IMR-90 (cell line): ENCODE data around the gene SYTL1. TPM values are rescaled to one million over a fixed set of nuclear protein-coding genes. Genes with fewer than 3 reads are reported as not detected.

ENCODE experiments used
- ATAC-seq: fragments of 200-7000 bp; cut with Tn5 transposase; 2 replicates; pipeline ENCODE4 v1.9.1; 2020; ENCODE audit warnings: low read depth, mild to moderate bottlenecking, moderate library complexity
- BruUV-seq: library from RNA; stranded (reverse); fragments of 400-500 nt; replicated peaks from 2 replicates; lab custom pipeline; 2021; lab: Mats Ljungman, UMichigan
- CTCF ChIA-PET: fragments of 300-600 bp; formaldehyde crosslinking; extraction: SDS; loops from one replicate; lab custom pipeline; 2021; ENCODE audit warnings: antibody characterized with exemption; lab: Yijun Ruan, JAX
- POLR2A ChIA-PET: fragments of 300-600 bp; sonication (Branson Sonifier 250); formaldehyde crosslinking; loops from one replicate; lab custom pipeline; 2022; ENCODE audit warnings: antibody characterized with exemption; ENCODE audit not compliant: unreplicated experiment; lab: Charles Lee
- DNase-seq: peaks from one replicate; pipeline ENCODE4 v3.0.0; 2013
- H2AFZ ChIP-seq: replicated peaks from 2 replicates; pipeline ENCODE3; 2013; ENCODE audit warnings: low read length, mild to moderate bottlenecking; ENCODE audit not compliant: poor library complexity
- H2AK5ac ChIP-seq: 2 replicates; pipeline ENCODE4 v1.6.1; 2013; ENCODE audit warnings: low read depth, low read length, inconsistent platforms
- H2AK9ac ChIP-seq: replicated peaks from 2 replicates; pipeline ENCODE3; 2013; ENCODE audit warnings: mild to moderate bottlenecking, low read depth, low read length, moderate library complexity; ENCODE audit not compliant: poor library complexity
- H2BK120ac ChIP-seq: 2 replicates; pipeline ENCODE4 v1.6.1; 2013; ENCODE audit warnings: low read depth, low read length, inconsistent platforms
- H2BK15ac ChIP-seq: 3 replicates; pipeline ENCODE4 v1.6.1; 2013; ENCODE audit warnings: low read depth, low read length, inconsistent platforms
- H2BK20ac ChIP-seq: 2 replicates; pipeline ENCODE4 v1.6.1; 2013; ENCODE audit warnings: low read depth, mild to moderate bottlenecking, inconsistent platforms, low read length, moderate library complexity
- H2BK5ac ChIP-seq: 2 replicates; pipeline ENCODE4 v1.6.1; 2013; ENCODE audit warnings: mild to moderate bottlenecking, low read depth, low read length, inconsistent platforms; ENCODE audit not compliant: poor library complexity, severe bottlenecking
- H3K14ac ChIP-seq: replicated peaks from 2 replicates; pipeline ENCODE4 v1.6.1; 2013; ENCODE audit warnings: low read depth, low read length, inconsistent platforms
- H3K18ac ChIP-seq: 2 replicates; pipeline ENCODE4 v1.6.1; 2013; ENCODE audit warnings: low read depth, low read length, control low read depth
- H3K23ac ChIP-seq: 2 replicates; pipeline ENCODE4 v1.6.1; 2013; ENCODE audit warnings: low read depth, low read length, inconsistent platforms
- H3K27ac ChIP-seq: 2 replicates; pipeline ENCODE4 v1.5.1; 2013; ENCODE audit warnings: mild to moderate bottlenecking, control low read depth, low read length; ENCODE audit not compliant: insufficient read depth
- H3K27me3 ChIP-seq: 2 replicates; pipeline ENCODE4 v1.6.1; 2013; ENCODE audit warnings: low read length; ENCODE audit not compliant: control insufficient read depth, insufficient read depth
- H3K36me3 ChIP-seq: 2 replicates; pipeline ENCODE4 v1.6.1; 2013; ENCODE audit warnings: low read length, mixed read lengths; ENCODE audit not compliant: control insufficient read depth, insufficient read depth
- H3K4ac ChIP-seq: 2 replicates; pipeline ENCODE4 v1.6.1; 2013; ENCODE audit warnings: low read depth, low read length, inconsistent platforms
- H3K4me1 ChIP-seq: 2 replicates; pipeline ENCODE4 v1.6.1; 2013; ENCODE audit warnings: low read length, mixed read lengths; ENCODE audit not compliant: control insufficient read depth, insufficient read depth
- H3K4me2 ChIP-seq: 2 replicates; pipeline ENCODE4 v1.6.1; 2013; ENCODE audit warnings: low read depth, mild to moderate bottlenecking, control low read depth, low read length, moderate library complexity
- H3K4me3 ChIP-seq: 2 replicates; pipeline ENCODE4 v1.5.1; 2013; ENCODE audit warnings: low read depth, mild to moderate bottlenecking, control low read depth, low read length, moderate library complexity; ENCODE audit not compliant: insufficient read depth
- H3K56ac ChIP-seq: 2 replicates; pipeline ENCODE4 v1.6.1; 2013; ENCODE audit warnings: low read length, inconsistent platforms; ENCODE audit not compliant: insufficient read depth; ENCODE audit errors: extremely low read depth
- H3K79me1 ChIP-seq, 2 experiments: 2 replicates each; pipeline ENCODE4 v1.6.1; 2013; ENCODE audit warnings: low read length in 2 of 2, inconsistent platforms in 1 of 2, low read depth in 1 of 2
- H3K9ac ChIP-seq: 2 replicates; pipeline ENCODE4 v1.6.1; 2013; ENCODE audit warnings: low read depth, low read length, control low read depth
- H3K9me1 ChIP-seq: 2 replicates; pipeline ENCODE4 v1.6.1; 2013; ENCODE audit warnings: low read length, inconsistent platforms; ENCODE audit not compliant: insufficient read depth
- H3K9me3 ChIP-seq: 2 replicates; pipeline ENCODE4 v1.6.1; 2013; ENCODE audit warnings: low read length; ENCODE audit not compliant: control insufficient read depth, insufficient read depth
- H4K20me1 ChIP-seq: 2 replicates; pipeline ENCODE4 v1.6.1; 2013; ENCODE audit warnings: low read length, inconsistent platforms; ENCODE audit not compliant: insufficient read depth
- H4K5ac ChIP-seq: 2 replicates; pipeline ENCODE4 v1.6.1; 2013; ENCODE audit warnings: mild to moderate bottlenecking, low read depth, low read length, control low read depth
- H4K8ac ChIP-seq, 2 experiments: 2 replicates each; pipeline ENCODE4 v1.6.1; 2013; ENCODE audit warnings: low read depth in 2 of 2, low read length in 2 of 2, control low read depth in 1 of 2, inconsistent platforms in 1 of 2
- H4K91ac ChIP-seq: 2 replicates; pipeline ENCODE4 v1.6.1; 2013; ENCODE audit warnings: low read depth, low read length, inconsistent platforms; ENCODE audit not compliant: insufficient read depth
- BHLHE40 ChIP-seq: fragments of 150-350 bp; IDR thresholded peaks from 2 replicates; pipeline ENCODE4 v1.6.1; 2016; ENCODE audit warnings: mild to moderate bottlenecking, low read depth, low read length
- CEBPB ChIP-seq: IDR thresholded peaks from 2 replicates; pipeline ENCODE4 v1.6.1; 2012; ENCODE audit warnings: low read depth, low read length, improper control_type of control experiment
- CHD1 ChIP-seq: IDR thresholded peaks from 2 replicates; pipeline ENCODE4 v1.6.1; 2012; ENCODE audit warnings: low read depth, low read length, improper control_type of control experiment
- FOS ChIP-seq: fragments of 150-350 bp; IDR thresholded peaks from 2 replicates; pipeline ENCODE4 v1.6.1; 2016; ENCODE audit warnings: low read depth, low read length
- MAFK ChIP-seq: IDR thresholded peaks from 2 replicates; pipeline ENCODE4 v1.6.1; 2012; ENCODE audit warnings: low read depth, low read length, improper control_type of control experiment
- MAZ ChIP-seq: IDR thresholded peaks from 2 replicates; pipeline ENCODE4 v1.6.1; 2012; ENCODE audit warnings: low read depth, mild to moderate bottlenecking, low read length, improper control_type of control experiment, moderate library complexity, borderline replicate concordance
- MXI1 ChIP-seq: IDR thresholded peaks from 2 replicates; pipeline ENCODE4 v1.6.1; 2012; ENCODE audit warnings: low read depth, mild to moderate bottlenecking, low read length, moderate library complexity, borderline replicate concordance
- NFE2L2 ChIP-seq: fragments of 150-350 bp; IDR thresholded peaks from 2 replicates; pipeline ENCODE4 v1.6.1; 2016; ENCODE audit warnings: low read depth, mild to moderate bottlenecking, low read length
- RAD21 ChIP-seq: IDR thresholded peaks from 2 replicates; pipeline ENCODE4 v1.6.1; 2012; ENCODE audit warnings: low read length, improper control_type of control experiment
- RCOR1 ChIP-seq: IDR thresholded peaks from 2 replicates; pipeline ENCODE4 v1.6.1; 2012; ENCODE audit warnings: mild to moderate bottlenecking, low read length, improper control_type of control experiment; ENCODE audit not compliant: insufficient replicate concordance
- RFX5 ChIP-seq: IDR thresholded peaks from 2 replicates; pipeline ENCODE4 v1.8.0; 2012; ENCODE audit warnings: low read depth, mild to moderate bottlenecking, low read length, moderate library complexity
- SMC3 ChIP-seq: fragments of 150-350 bp; IDR thresholded peaks from 2 replicates; pipeline ENCODE4 v1.6.1; 2016; ENCODE audit warnings: low read depth, mild to moderate bottlenecking, antibody characterized with exemption, low read length, moderate library complexity
- whole genome bisulfite sequencing, 2 experiments: methylation state at CpG; one replicate each; pipeline versions ENCODE4 v1.1.5 to v1.1.7; 2013; ENCODE audit warnings: missing lambda C conversion rate in 2 of 2; ENCODE audit not compliant: insufficient read length in 1 of 2; ENCODE audit errors: extremely low coverage in 2 of 2; 5-methylcytosine and 5-hydroxymethylcytosine counted together
- dilution Hi-C: fragments of 300-500 bp; cut with HindIII; formaldehyde crosslinking; loops from one replicate; pipeline ENCODE4 v1.14.3; 2018; ENCODE audit warnings: low sequenced_read_pairs; ENCODE audit not compliant: unreplicated experiment
- in situ Hi-C: fragments of 300-500 bp; cut with MboI; formaldehyde crosslinking; loops from 3 replicates; pipeline ENCODE4 v1.14.3; 2019; ENCODE audit warnings: low sequenced_read_pairs, inconsistent platforms, mixed read lengths
- intact Hi-C: fragments of 100-400 bp; cut with micrococcal nuclease; formaldehyde crosslinking; loops from 2 replicates; pipeline ENCODE4 v1.10.0; 2022
- polyA plus RNA-seq, 3 experiments: library from polyadenylated mRNA; depleted of rRNA; stranded (reverse); fragments of >200 nt; gene quantifications; 2 replicates each; pipeline ENCODE4 v1.2.3, GENCODE V29; 2012; ENCODE audit warnings: low replicate concordance in 1 of 3
- total RNA-seq: library from RNA; depleted of rRNA; stranded (reverse); fragments of >200 nt; gene quantifications from 2 replicates; pipeline ENCODE4 v1.2.3, GENCODE V29; 2012
- TF ChIP-seq, protein P1 (sequence below): fragments of 150-350 bp; IDR thresholded peaks from 2 replicates; pipeline ENCODE4 v1.6.1; 2016; ENCODE audit warnings: low read depth, mild to moderate bottlenecking, low read length, moderate library complexity, borderline replicate concordance
- TF ChIP-seq, protein P2 (sequence below): conservative IDR thresholded peaks from 2 replicates; pipeline ENCODE4 v1.5.1; 2012; ENCODE audit warnings: mild to moderate bottlenecking, low read depth, low read length, improper control_type of control experiment
- TF ChIP-seq, protein P3 (sequence below): fragments of 150-350 bp; IDR thresholded peaks from 2 replicates; pipeline ENCODE4 v1.6.1; 2017; ENCODE audit warnings: mild to moderate bottlenecking, antibody characterized with exemption, low read length, low read depth

Gene SYTL1
- total and polyA plus RNA-seq, 2 of the 4 experiments (the other 2 are of a cell fraction), result 0.18 to 1.0 TPM

DNA sequence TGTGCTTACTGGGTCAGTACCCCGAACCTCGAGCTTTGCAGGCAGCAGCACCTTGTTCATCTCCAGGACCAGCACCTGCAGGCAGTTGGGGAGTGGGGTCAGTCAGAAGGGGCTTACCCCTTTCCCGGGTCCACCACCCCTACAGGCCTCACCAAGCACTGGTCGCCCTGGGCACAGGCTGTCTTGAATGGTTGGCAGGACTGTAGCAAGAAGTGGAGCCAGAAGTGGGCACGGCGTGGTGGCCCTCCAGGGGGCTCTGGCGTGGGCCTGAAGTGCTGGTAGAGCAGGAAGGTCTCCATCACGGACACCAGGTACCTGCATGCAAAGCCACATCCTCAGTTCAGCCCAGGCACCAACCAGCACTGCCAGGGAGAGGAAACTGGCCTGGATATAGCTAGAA, 19.7 kb downstream of the SYTL1 start:
- H3K4me1 ChIP-seq, result peaks cover 7% of the 10 kb centered on the region; the same call in 1 of the 2 replicates
- dilution Hi-C loops (no loop called here), in situ Hi-C loops (no loop called here), intact Hi-C loops (no loop called here)
- peaks cover 43% of the 10 kb centered on the region for H3K36me3 ChIP-seq
- no peak overlapping the region for H2AFZ ChIP-seq
- H3K27ac ChIP-seq, result no peak overlapping the region
- H3K18ac ChIP-seq, result no peak overlapping the region
- H2AK9ac ChIP-seq, result no peak overlapping the region
- no peak overlapping the region for H3K14ac ChIP-seq
- TF ChIP-seq, protein P1, sequence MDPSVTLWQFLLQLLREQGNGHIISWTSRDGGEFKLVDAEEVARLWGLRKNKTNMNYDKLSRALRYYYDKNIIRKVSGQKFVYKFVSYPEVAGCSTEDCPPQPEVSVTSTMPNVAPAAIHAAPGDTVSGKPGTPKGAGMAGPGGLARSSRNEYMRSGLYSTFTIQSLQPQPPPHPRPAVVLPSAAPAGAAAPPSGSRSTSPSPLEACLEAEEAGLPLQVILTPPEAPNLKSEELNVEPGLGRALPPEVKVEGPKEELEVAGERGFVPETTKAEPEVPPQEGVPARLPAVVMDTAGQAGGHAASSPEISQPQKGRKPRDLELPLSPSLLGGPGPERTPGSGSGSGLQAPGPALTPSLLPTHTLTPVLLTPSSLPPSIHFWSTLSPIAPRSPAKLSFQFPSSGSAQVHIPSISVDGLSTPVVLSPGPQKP, result no peak
- TF ChIP-seq BHLHE40 (no peak), MXI1 (no peak), SMC3 (no peak), RFX5 (no peak), MAFK (no peak), CHD1 (no peak), MAZ (no peak), RCOR1 (no peak), CEBPB (no peak), NFE2L2 (no peak), FOS (no peak), RAD21 (no peak)
- TF ChIP-seq, protein P2, sequence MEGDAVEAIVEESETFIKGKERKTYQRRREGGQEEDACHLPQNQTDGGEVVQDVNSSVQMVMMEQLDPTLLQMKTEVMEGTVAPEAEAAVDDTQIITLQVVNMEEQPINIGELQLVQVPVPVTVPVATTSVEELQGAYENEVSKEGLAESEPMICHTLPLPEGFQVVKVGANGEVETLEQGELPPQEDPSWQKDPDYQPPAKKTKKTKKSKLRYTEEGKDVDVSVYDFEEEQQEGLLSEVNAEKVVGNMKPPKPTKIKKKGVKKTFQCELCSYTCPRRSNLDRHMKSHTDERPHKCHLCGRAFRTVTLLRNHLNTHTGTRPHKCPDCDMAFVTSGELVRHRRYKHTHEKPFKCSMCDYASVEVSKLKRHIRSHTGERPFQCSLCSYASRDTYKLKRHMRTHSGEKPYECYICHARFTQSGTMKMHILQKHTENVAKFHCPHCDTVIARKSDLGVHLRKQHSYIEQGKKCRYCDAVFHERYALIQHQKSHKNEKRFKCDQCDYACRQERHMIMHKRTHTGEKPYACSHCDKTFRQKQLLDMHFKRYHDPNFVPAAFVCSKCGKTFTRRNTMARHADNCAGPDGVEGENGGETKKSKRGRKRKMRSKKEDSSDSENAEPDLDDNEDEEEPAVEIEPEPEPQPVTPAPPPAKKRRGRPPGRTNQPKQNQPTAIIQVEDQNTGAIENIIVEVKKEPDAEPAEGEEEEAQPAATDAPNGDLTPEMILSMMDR, result no peak
- TF ChIP-seq, protein P3, sequence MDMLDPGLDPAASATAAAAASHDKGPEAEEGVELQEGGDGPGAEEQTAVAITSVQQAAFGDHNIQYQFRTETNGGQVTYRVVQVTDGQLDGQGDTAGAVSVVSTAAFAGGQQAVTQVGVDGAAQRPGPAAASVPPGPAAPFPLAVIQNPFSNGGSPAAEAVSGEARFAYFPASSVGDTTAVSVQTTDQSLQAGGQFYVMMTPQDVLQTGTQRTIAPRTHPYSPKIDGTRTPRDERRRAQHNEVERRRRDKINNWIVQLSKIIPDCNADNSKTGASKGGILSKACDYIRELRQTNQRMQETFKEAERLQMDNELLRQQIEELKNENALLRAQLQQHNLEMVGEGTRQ, result no peak
- no peak overlapping the region for H2BK15ac ChIP-seq
- no CpG with 5 or more reads among the region's 8 CpGs for WGBS, 2 experiments
- no peak overlapping the region for H4K91ac ChIP-seq
- no peak overlapping the region for H2BK20ac ChIP-seq
- no peak overlapping the region for H2BK5ac ChIP-seq
- POLR2A ChIA-PET, result no interaction called here
- no peak overlapping the region for H3K56ac ChIP-seq
- H3K27me3 ChIP-seq, result no peaks in the 10 kb centered on the region
- no TSS peak for BruUV-seq
- no peak overlapping the region for H4K5ac ChIP-seq
- ATAC-seq (no peak), DNase-seq (no peak)
- no peak overlapping the region for H2AK5ac ChIP-seq
- H3K9me1 ChIP-seq, result peaks cover 12% of the 10 kb centered on the region
- H2BK120ac ChIP-seq, result no peak overlapping the region
- H4K20me1 ChIP-seq, result peaks cover 2% of the 10 kb centered on the region; the same call in 1 of the 2 replicates
- peaks cover 6 to 13% of the 10 kb centered on the region in 2 experiments; a peak in 3 of 4 replicates for H3K79me1 ChIP-seq
- no peaks in the 10 kb centered on the region for H3K9me3 ChIP-seq
- no peak overlapping the region for H3K4me2 ChIP-seq
- no peak overlapping the region for H4K8ac ChIP-seq
- H3K4ac ChIP-seq, result no peak overlapping the region
- H3K23ac ChIP-seq, result no peak overlapping the region
- CTCF ChIA-PET, result no interaction called here
- H3K9ac ChIP-seq, result no peak overlapping the region
- no peak overlapping the region for H3K4me3 ChIP-seq
